ENCODE results near the gene FNIP2.

FNIP2 gene

DNA sequence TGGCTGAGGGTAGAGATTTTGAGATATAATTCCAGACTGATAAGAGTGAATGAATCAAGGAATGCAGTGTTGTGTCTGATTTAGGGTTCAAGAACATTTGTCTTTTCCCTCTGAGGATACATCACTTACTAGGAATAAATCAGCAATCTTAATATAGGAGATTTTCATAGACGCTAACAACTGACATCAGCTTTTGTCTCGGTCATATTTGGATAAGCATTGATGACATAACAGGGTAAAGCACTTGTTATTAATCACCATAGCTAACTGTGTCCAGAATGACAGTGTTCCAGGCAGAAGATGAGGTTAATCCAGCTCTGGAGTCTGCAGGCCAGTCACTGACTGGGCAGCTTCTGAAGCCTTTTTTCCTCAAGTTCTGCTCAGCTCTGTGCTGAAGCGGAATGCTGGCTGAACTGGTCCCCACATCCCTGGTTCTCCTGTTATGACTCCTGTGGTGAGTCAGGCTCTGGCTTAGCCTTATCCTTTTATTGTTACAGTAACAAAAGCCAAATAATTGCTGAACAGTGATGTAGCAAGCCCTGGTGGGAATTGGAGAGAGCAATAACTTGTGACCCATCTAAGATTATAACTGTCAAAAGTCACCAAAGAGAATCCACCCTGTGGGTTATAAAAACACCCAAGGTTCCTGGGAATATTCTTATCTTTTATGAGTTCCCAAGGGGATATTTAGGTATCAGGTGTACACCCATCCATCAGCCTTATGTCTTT lies 41.8 kb downstream of the FNIP2 start:
- no peaks in the 10 kb centered on the region for H3K9me3 ChIP-seq (ENCODE audit: low read length)
- no peaks in the 10 kb centered on the region for H3K27me3 ChIP-seq (ENCODE audit: control insufficient read depth in 1 of 2, insufficient read depth in 2 of 2, low read length in 2 of 2)
- no peak overlapping the region for H3K4me3 ChIP-seq (ENCODE audit: low read depth in 1 of 2, low read length in 2 of 2)
- no peaks in the 10 kb centered on the region for H3K36me3 ChIP-seq (ENCODE audit: insufficient read depth, low read length)
- H3K4me1 ChIP-seq (ENCODE audit: insufficient read depth, low read length) = peaks cover 63% of the 10 kb centered on the region
- peak overlapping the region; percentile 62 for H3K27ac ChIP-seq (ENCODE audit: low read depth, low read length)
- peak overlapping the region; percentile 40 for H3K9ac ChIP-seq (ENCODE audit: low read length)

DNA sequence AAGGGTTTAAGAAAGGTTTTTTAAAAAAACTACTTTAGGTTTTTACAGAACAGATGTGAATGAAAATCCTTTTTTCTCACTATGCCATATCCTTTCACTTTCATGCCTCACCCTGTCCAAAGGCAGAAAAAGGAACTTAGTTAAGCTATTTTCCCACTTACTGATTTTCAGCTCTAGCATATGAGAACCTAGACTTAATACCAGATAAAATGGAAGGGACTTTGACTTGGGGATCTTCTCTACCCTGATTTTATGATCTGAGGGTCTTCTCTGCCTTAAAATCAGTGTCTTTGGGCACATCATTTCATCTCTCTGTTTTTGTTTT lies 42.4 kb downstream of the FNIP2 start:
- H3K27ac ChIP-seq (ENCODE audit: low read depth, low read length) = peak overlapping the region; percentile 74
- H3K4me1 ChIP-seq (ENCODE audit: insufficient read depth, low read length) = peaks cover 58% of the 10 kb centered on the region
- no peaks in the 10 kb centered on the region for H3K36me3 ChIP-seq (ENCODE audit: insufficient read depth, low read length)
- peak overlapping the region; percentile 40 for H3K9ac ChIP-seq (ENCODE audit: low read length)
- no peaks in the 10 kb centered on the region for H3K9me3 ChIP-seq (ENCODE audit: low read length)
- H3K4me3 ChIP-seq (ENCODE audit: low read depth in 1 of 2, low read length in 2 of 2) = no peak overlapping the region
- H3K27me3 ChIP-seq (ENCODE audit: control insufficient read depth in 1 of 2, insufficient read depth in 2 of 2, low read length in 2 of 2) = no peaks in the 10 kb centered on the region

DNA sequence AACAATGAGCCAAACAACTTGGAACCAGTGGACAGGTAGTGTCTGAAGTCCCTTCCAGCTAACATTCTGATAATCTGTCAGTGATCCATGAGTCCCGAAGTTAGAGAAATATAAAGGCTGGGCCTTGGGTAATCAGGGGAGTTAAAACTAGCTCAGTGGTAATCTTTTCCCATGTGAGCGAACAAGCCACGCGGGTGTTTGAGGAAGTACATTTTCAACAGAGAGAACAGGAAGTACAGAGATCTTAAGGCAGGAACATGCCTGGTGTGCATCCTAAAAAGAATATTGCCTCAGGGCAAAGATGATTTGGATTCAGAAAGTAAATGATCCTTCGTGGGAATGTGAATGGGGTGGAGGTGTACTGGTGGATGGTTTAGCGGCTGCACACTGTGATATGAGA lies 42.9 kb downstream of the FNIP2 start:
- Histone ChIP-seq H3K27ac (ENCODE audit: low read depth, low read length) (peak overlapping the region; percentile 74), H3K27me3 (ENCODE audit: control insufficient read depth in 1 of 2, insufficient read depth in 2 of 2, low read length in 2 of 2) (no peaks in the 10 kb centered on the region), H3K36me3 (ENCODE audit: insufficient read depth, low read length) (no peaks in the 10 kb centered on the region), H3K4me1 (ENCODE audit: insufficient read depth, low read length) (peaks cover 53% of the 10 kb centered on the region), H3K4me3 (ENCODE audit: low read depth in 1 of 2, low read length in 2 of 2) (no peak overlapping the region), H3K9me3 (ENCODE audit: low read length) (no peaks in the 10 kb centered on the region), H3K9ac (ENCODE audit: low read length) (no peak overlapping the region)

DNA sequence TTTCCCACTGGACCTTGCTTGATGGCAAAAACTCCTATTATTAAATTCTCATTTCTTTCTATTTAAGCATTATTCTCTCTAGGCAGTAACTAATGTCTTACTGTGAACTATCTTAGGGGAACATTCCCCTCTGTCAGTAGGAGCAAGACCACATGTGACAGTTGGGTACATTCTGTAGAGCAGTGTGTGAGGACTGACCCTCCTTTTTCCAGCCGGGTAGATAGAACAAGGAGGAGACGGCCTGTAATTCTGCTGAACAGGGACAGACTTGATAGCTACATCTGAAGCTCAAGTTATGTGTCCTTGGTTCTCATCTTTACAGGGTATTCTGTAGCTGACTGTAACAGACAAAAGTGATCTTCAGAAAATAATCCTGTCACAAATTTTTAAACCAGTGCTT lies 43.3 kb downstream of the FNIP2 start:
- Histone ChIP-seq H3K36me3 (ENCODE audit: insufficient read depth, low read length) (no peaks in the 10 kb centered on the region), H3K27me3 (ENCODE audit: control insufficient read depth in 1 of 2, insufficient read depth in 2 of 2, low read length in 2 of 2) (no peaks in the 10 kb centered on the region), H3K9me3 (ENCODE audit: low read length) (no peaks in the 10 kb centered on the region), H3K4me1 (ENCODE audit: insufficient read depth, low read length) (peaks cover 52% of the 10 kb centered on the region), H3K27ac (ENCODE audit: low read depth, low read length) (peak overlapping the region; percentile 74), H3K4me3 (ENCODE audit: low read depth in 1 of 2, low read length in 2 of 2) (no peak overlapping the region), H3K9ac (ENCODE audit: low read length) (no peak overlapping the region)

DNA sequence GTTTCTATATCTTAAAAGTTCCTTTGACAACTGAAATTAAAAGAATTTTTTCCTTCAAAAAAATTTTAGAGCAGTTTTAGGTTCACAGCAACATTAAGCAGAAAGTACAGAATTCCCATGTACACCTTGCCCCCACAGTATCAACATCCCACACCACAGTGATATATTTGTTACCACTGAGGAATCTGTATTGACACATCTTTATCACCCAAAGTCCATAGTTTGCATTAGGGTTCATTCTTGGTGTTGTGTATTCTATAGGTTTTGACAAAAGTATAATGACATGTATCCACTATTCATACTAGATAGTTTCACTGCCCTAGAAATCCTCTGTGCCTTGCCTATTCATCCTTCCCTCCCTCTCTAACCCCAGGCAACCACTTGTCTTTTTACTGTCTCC lies 43.7 kb downstream of the FNIP2 start:
- no peaks in the 10 kb centered on the region for H3K36me3 ChIP-seq (ENCODE audit: insufficient read depth, low read length)
- no peaks in the 10 kb centered on the region for H3K9me3 ChIP-seq (ENCODE audit: low read length)
- no peak overlapping the region for H3K27ac ChIP-seq (ENCODE audit: low read depth, low read length)
- H3K9ac ChIP-seq (ENCODE audit: low read length) = no peak overlapping the region
- no peak overlapping the region for H3K4me3 ChIP-seq (ENCODE audit: low read depth in 1 of 2, low read length in 2 of 2)
- H3K27me3 ChIP-seq (ENCODE audit: control insufficient read depth in 1 of 2, insufficient read depth in 2 of 2, low read length in 2 of 2) = no peaks in the 10 kb centered on the region
- H3K4me1 ChIP-seq (ENCODE audit: insufficient read depth, low read length) = peaks cover 52% of the 10 kb centered on the region

DNA sequence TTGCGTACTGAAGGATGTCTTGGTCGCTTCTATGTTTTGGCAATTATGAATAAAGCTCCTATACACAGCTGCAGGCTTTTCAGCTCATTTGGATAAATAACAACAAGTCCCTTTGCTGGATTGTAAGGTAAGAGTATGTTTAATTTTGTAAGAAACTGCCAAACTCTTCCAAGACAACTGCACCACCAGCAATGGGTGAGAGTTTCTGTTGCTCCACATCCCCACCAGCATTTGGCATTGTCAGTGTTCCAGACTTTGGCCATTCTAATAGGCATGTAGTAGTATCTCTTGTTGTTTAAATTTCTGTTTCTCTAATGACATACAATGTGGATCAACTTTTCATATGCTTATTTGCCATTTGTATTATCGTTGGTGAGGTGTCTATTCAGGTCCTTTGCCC lies 44.3 kb downstream of the FNIP2 start:
- Histone ChIP-seq H3K9me3 (ENCODE audit: low read length) (no peaks in the 10 kb centered on the region), H3K27me3 (ENCODE audit: control insufficient read depth in 1 of 2, insufficient read depth in 2 of 2, low read length in 2 of 2) (no peaks in the 10 kb centered on the region), H3K9ac (ENCODE audit: low read length) (no peak overlapping the region), H3K4me1 (ENCODE audit: insufficient read depth, low read length) (peaks cover 47% of the 10 kb centered on the region), H3K36me3 (ENCODE audit: insufficient read depth, low read length) (no peaks in the 10 kb centered on the region), H3K27ac (ENCODE audit: low read depth, low read length) (no peak overlapping the region), H3K4me3 (ENCODE audit: low read depth in 1 of 2, low read length in 2 of 2) (no peak overlapping the region)

DNA sequence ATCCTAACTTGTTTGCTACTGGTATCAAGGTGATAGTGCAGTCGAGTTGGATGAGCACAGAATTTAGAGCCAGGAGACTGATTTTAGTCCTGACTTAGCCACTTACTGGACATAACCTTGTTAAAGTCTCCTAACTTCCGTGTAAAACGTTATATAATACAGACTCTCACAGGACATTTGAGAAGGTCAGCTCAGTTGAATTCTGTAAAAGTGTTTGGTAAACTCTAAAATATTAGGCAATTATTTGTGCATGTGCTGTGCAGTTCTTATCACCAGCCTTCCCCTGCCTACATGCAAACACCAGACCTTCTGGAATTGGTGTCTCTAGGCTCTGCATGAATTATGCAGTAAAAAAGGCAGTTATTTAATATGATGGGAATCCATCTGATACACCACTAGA lies 45.4 kb downstream of the FNIP2 start:
- Histone ChIP-seq H3K4me3 (ENCODE audit: low read depth in 1 of 2, low read length in 2 of 2) (no peak overlapping the region), H3K4me1 (ENCODE audit: insufficient read depth, low read length) (peaks cover 50% of the 10 kb centered on the region), H3K9ac (ENCODE audit: low read length) (no peak overlapping the region), H3K27me3 (ENCODE audit: control insufficient read depth in 1 of 2, insufficient read depth in 2 of 2, low read length in 2 of 2) (no peaks in the 10 kb centered on the region), H3K9me3 (ENCODE audit: low read length) (no peaks in the 10 kb centered on the region), H3K27ac (ENCODE audit: low read depth, low read length) (no peak overlapping the region), H3K36me3 (ENCODE audit: insufficient read depth, low read length) (no peaks in the 10 kb centered on the region)

DNA sequence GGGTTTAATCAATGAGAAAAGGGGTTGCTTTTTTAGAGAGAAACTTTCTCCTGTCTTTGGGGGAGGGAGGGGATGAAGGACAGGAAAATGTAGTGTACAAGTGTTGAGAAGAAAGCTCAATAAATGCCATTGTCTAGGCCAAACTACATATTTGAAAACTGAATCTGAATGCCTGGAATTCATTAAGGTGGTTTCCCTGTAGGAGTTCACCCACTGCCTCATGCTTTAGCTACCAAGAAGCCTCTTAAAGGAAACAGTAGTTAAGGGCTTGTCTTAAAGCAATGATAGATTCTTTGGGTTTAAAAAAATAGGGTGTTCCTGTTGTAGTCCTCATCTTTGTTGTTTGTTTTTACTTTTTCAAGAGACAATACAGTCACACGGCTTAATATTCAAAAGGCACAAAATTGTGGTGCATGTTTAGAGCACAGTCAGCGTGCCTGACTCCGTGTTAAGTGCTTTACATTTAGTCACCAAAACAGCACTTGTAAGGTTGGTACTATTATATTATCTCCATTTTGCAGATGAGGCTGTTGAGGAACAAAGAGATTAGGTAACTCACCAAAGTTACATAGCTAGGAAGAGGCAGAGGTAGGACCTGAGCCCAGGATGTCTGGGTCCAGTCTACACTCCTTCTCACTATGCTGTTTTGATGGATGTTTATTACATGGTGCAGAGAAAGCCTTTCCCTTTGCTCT lies 46.0 kb downstream of the FNIP2 start:
- H3K9ac ChIP-seq (ENCODE audit: low read length) = no peak overlapping the region
- H3K4me3 ChIP-seq (ENCODE audit: low read depth in 1 of 2, low read length in 2 of 2) = no peak overlapping the region
- peaks cover 50% of the 10 kb centered on the region for H3K4me1 ChIP-seq (ENCODE audit: insufficient read depth, low read length)
- peak overlapping the region; percentile 17 for H3K27ac ChIP-seq (ENCODE audit: low read depth, low read length)
- H3K27me3 ChIP-seq (ENCODE audit: control insufficient read depth in 1 of 2, insufficient read depth in 2 of 2, low read length in 2 of 2) = no peaks in the 10 kb centered on the region
- no peaks in the 10 kb centered on the region for H3K36me3 ChIP-seq (ENCODE audit: insufficient read depth, low read length)
- no peaks in the 10 kb centered on the region for H3K9me3 ChIP-seq (ENCODE audit: low read length)

DNA sequence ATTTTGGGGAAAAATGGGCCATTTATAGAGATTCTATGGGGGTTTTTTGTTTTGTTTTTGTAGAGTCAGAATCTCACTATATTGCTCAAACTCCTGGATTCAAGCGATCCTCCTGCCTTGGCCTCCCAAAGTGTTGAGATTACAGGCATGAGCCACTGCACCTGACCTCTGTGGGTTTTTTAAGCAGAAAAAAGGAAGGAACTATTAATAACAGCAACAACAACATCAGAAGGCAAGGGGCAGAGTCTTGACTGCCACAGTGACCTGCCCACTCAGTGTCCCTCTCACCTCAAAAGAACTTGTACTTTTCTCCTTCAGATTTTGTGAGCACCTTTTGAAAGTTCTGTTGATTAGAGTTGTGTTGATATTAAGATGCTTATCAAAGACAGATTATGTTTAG lies 48.1 kb downstream of the FNIP2 start:
- H3K27me3 ChIP-seq (ENCODE audit: control insufficient read depth in 1 of 2, insufficient read depth in 2 of 2, low read length in 2 of 2) = no peaks in the 10 kb centered on the region
- peaks cover 46% of the 10 kb centered on the region for H3K4me1 ChIP-seq (ENCODE audit: insufficient read depth, low read length)
- no peaks in the 10 kb centered on the region for H3K9me3 ChIP-seq (ENCODE audit: low read length)
- H3K27ac ChIP-seq (ENCODE audit: low read depth, low read length) = no peak overlapping the region
- no peak overlapping the region for H3K9ac ChIP-seq (ENCODE audit: low read length)
- H3K4me3 ChIP-seq (ENCODE audit: low read depth in 1 of 2, low read length in 2 of 2) = no peak overlapping the region
- no peaks in the 10 kb centered on the region for H3K36me3 ChIP-seq (ENCODE audit: insufficient read depth, low read length)

DNA sequence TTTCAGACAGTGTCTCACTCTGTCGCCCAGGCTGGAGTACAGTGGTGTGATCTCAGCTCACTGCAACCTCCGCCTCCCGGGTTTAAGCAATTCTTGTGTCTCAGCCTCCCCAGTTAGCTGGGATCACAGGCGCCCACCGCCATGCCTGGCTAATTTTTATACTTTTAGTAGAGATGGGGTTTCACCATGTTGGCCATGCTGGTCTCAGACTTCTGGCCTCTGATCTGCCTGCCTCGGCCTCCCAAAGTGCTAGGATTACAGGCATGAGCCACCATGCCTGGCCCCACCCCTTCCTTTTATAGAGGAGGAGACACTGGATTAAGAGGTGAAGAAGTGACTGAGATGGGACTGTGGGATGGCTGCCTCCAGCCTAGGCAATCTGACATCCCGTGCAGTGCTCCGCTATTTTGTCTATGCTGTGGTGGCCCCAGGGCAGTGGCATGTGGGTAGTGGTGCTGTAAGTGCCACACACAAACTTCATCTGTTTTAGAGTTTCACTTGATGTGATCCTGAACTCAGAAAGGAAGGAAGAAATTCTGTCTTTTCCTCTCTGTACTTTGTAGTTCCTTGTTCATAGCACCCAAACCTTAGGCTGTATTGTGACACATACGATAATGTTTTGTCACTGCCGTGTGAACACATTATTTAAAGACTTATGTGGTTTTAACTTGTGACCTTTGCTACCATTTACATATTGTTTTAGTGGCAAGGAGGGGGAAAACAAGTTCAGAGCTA lies 48.9 kb downstream of the FNIP2 start:
- no peaks in the 10 kb centered on the region for H3K27me3 ChIP-seq (ENCODE audit: control insufficient read depth in 1 of 2, insufficient read depth in 2 of 2, low read length in 2 of 2)
- peaks cover 46% of the 10 kb centered on the region for H3K4me1 ChIP-seq (ENCODE audit: insufficient read depth, low read length)
- H3K9me3 ChIP-seq (ENCODE audit: low read length) = no peaks in the 10 kb centered on the region
- no peak overlapping the region for H3K27ac ChIP-seq (ENCODE audit: low read depth, low read length)
- no peaks in the 10 kb centered on the region for H3K36me3 ChIP-seq (ENCODE audit: insufficient read depth, low read length)
- no peak overlapping the region for H3K9ac ChIP-seq (ENCODE audit: low read length)
- no peak overlapping the region for H3K4me3 ChIP-seq (ENCODE audit: low read depth in 1 of 2, low read length in 2 of 2)

DNA sequence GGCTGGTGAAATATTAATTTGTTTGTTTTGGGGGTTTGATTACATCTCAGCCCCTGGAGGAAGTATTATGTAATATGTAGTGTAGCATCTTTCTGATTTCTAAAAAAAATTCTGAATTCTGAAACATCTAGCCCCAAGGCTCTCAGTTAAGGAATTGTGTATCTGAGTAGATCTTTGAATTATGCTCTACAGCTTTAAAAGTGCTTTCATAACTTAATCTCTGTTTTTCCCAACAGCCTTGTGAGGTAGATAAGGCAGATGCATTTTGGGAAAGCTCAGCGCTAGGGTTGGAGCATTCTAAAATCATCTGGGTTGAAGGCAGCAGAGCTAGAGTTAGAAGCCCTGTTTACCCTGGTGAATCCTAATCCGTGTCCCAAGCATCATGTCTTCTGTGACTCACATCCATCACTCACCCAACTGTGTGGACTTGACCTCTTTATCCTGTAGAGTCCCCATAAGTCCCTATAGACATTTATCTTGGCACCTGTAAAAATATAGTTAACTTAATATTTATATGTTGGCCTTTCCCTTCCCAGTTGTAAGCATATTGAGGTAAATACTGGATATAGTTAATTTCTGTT lies 49.8 kb downstream of the FNIP2 start:
- no peak overlapping the region for H3K27ac ChIP-seq (ENCODE audit: low read depth, low read length)
- H3K27me3 ChIP-seq (ENCODE audit: control insufficient read depth in 1 of 2, insufficient read depth in 2 of 2, low read length in 2 of 2) = no peaks in the 10 kb centered on the region
- no peak overlapping the region for H3K4me3 ChIP-seq (ENCODE audit: low read depth in 1 of 2, low read length in 2 of 2)
- H3K4me1 ChIP-seq (ENCODE audit: insufficient read depth, low read length) = peaks cover 43% of the 10 kb centered on the region
- no peaks in the 10 kb centered on the region for H3K36me3 ChIP-seq (ENCODE audit: insufficient read depth, low read length)
- H3K9ac ChIP-seq (ENCODE audit: low read length) = no peak overlapping the region
- H3K9me3 ChIP-seq (ENCODE audit: low read length) = no peaks in the 10 kb centered on the region
